Fibroblast of lung (primary cell): Measurements from ENCODE around the gene ANKS3. TPM values are rescaled to one million over a fixed set of nuclear protein-coding genes. Genes with fewer than 3 reads are reported as not detected.
A peak's percentile ranks its signal among the peaks of the same experiment; 100 is the strongest.

Experiments used
- DNase-seq, 2 donors: peaks; one replicate each; pipeline versions ENCODE4 v3.0.0 to v3.0.0-alpha.2; 2010; ENCODE audit warnings: low read depth in 2 of 2
- H2AFZ ChIP-seq: 2 replicates; pipeline ENCODE4 v1.5.1; 2012; ENCODE audit warnings: low read length, control low read depth, inconsistent platforms
- H3K27ac ChIP-seq: 2 replicates; pipeline ENCODE4 v1.5.1; 2011; ENCODE audit warnings: low read length, control low read depth; ENCODE audit not compliant: insufficient read depth
- H3K27me3 ChIP-seq: 2 replicates; pipeline ENCODE4 v1.5.1; 2011; ENCODE audit warnings: mild to moderate bottlenecking, low read length; ENCODE audit not compliant: control insufficient read depth, insufficient read depth
- H3K36me3 ChIP-seq: 2 replicates; pipeline ENCODE4 v1.5.1; 2011; ENCODE audit warnings: low read length; ENCODE audit not compliant: control insufficient read depth, insufficient read depth
- H3K4me1 ChIP-seq: 2 replicates; pipeline ENCODE4 v1.5.1; 2011; ENCODE audit warnings: low read length; ENCODE audit not compliant: control insufficient read depth, insufficient read depth; ENCODE audit errors: extremely low read depth
- H3K4me2 ChIP-seq: 2 replicates; pipeline ENCODE4 v1.5.1; 2011; ENCODE audit warnings: low read length, control low read depth; ENCODE audit not compliant: insufficient read depth; ENCODE audit errors: extremely low read depth
- H3K4me3 ChIP-seq, 4 experiments: fragments of 200-600 bp in 1 of 4; sonication (generic) in 1 of 4; replicated peaks in 1 of 4; 2 replicates each; pipeline ENCODE4 v1.5.1; 2011 to 2016; ENCODE audit warnings: low read length in 4 of 4, low read depth in 3 of 4, mild to moderate bottlenecking in 3 of 4, control low read depth in 2 of 4, inconsistent platforms in 1 of 4, mixed read lengths in 1 of 4; ENCODE audit not compliant: insufficient read depth in 1 of 4; ENCODE audit errors: control extremely low read depth in 1 of 4
- H3K79me2 ChIP-seq: 2 replicates; pipeline ENCODE4 v1.5.1; 2012; ENCODE audit warnings: mild to moderate bottlenecking, low read length, inconsistent platforms; ENCODE audit not compliant: control insufficient read depth, insufficient read depth
- H3K9ac ChIP-seq: 2 replicates; pipeline ENCODE4 v1.5.1; 2011; ENCODE audit warnings: mild to moderate bottlenecking, low read length, control low read depth; ENCODE audit not compliant: insufficient read depth
- H3K9me3 ChIP-seq: 2 replicates; pipeline ENCODE4 v1.5.1; 2012; ENCODE audit warnings: low read depth, low read length; ENCODE audit not compliant: control insufficient read depth, insufficient read depth
- H4K20me1 ChIP-seq: 2 replicates; pipeline ENCODE4 v1.5.1; 2011; ENCODE audit warnings: low read length; ENCODE audit not compliant: control insufficient read depth, insufficient read depth; ENCODE audit errors: extremely low read depth
- EZH2 ChIP-seq: IDR thresholded peaks from 2 replicates; pipeline ENCODE4 v1.5.1; 2012; ENCODE audit warnings: low read length, control low read depth, mild to moderate bottlenecking; ENCODE audit errors: missing control alignments
- polyA plus RNA-seq, 2 donors: library from polyadenylated mRNA; depleted of rRNA in 1 of 2; stranded (reverse) in 1 of 2; unstranded in 1 of 2; fragments of >200 nt; gene quantifications; 2 replicates each; pipeline ENCODE4 v1.2.1, GENCODE V29; 2011 to 2012; ENCODE audit warnings: missing spikeins in 1 of 2
- total RNA-seq: library from RNA; depleted of rRNA; stranded (reverse); fragments of >200 nt; gene quantifications from 2 replicates; pipeline ENCODE4 v1.2.1, GENCODE V29; 2014
- TF ChIP-seq, protein P1 (sequence below), 2 donors: IDR thresholded peaks in 1 of 2; conservative IDR thresholded peaks in 1 of 2; 1 replicate in 1 of 2; 2 replicates in 1 of 2; pipeline ENCODE4 v1.5.1; 2011 to 2012; ENCODE audit warnings: low read length in 2 of 2, control low read depth in 1 of 2, inconsistent platforms in 1 of 2, low read depth in 1 of 2, mild to moderate bottlenecking in 1 of 2

Gene ANKS3
- total and polyA plus RNA-seq, 2 donors (not counting 1 experiment from before 2014, with no cell fraction given) = 11.9 to 26.3 TPM

DNA sequence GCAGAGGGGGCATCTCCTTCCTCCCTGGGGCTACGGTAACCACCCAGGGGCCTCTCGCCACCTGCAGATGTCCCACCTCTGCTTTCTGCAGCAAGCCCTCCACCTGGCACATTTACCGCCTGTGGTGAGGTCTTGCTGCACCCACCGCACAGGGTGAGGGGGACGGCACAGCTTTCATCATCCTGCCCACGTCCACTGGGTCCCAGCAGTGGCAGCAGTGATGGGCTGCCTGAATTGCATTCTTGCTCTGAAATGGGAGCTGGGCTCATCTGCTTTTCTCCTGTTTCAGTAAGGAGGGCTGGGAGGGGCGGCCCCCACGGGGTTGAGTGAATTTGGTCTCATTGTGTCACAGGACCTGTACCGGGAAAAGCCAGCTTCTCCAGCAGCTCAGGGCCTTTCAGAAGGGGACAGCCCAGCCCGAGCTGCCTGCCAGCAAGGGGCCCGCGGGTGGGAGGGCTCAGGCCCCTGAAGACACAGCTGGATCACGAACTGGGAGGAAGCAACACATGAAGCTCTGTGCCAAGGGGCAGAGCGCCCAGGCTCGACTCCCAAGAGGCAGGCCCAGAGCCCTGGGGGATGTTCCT lies 13.0 kb upstream of the ANKS3 start:
- H3K27ac ChIP-seq = no peak overlapping the region
- H3K79me2 ChIP-seq = no peaks in the 10 kb centered on the region
- H4K20me1 ChIP-seq = no peaks in the 10 kb centered on the region
- TF ChIP-seq, protein P1, sequence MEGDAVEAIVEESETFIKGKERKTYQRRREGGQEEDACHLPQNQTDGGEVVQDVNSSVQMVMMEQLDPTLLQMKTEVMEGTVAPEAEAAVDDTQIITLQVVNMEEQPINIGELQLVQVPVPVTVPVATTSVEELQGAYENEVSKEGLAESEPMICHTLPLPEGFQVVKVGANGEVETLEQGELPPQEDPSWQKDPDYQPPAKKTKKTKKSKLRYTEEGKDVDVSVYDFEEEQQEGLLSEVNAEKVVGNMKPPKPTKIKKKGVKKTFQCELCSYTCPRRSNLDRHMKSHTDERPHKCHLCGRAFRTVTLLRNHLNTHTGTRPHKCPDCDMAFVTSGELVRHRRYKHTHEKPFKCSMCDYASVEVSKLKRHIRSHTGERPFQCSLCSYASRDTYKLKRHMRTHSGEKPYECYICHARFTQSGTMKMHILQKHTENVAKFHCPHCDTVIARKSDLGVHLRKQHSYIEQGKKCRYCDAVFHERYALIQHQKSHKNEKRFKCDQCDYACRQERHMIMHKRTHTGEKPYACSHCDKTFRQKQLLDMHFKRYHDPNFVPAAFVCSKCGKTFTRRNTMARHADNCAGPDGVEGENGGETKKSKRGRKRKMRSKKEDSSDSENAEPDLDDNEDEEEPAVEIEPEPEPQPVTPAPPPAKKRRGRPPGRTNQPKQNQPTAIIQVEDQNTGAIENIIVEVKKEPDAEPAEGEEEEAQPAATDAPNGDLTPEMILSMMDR (conservative IDR thresholded peaks at IDR 0.05 in 1 of 2, IDR thresholded peaks at IDR 0.05 in 1 of 2; ENCODE audit: low read depth in 1 of 2, low read length in 2 of 2) = no peak
- TF ChIP-seq EZH2 = no peak
- no peak overlapping the region for H3K4me2 ChIP-seq
- H3K4me3 ChIP-seq = no peak overlapping the region
- peak in 1 of 2 donors; percentile 38 for DNase-seq
- H3K27me3 ChIP-seq = no peaks in the 10 kb centered on the region
- H3K36me3 ChIP-seq = peaks cover 5% of the 10 kb centered on the region
- H3K4me1 ChIP-seq = no peaks in the 10 kb centered on the region
- H2AFZ ChIP-seq = no peak overlapping the region
- no peak overlapping the region for H3K9ac ChIP-seq
- no peaks in the 10 kb centered on the region for H3K9me3 ChIP-seq

DNA sequence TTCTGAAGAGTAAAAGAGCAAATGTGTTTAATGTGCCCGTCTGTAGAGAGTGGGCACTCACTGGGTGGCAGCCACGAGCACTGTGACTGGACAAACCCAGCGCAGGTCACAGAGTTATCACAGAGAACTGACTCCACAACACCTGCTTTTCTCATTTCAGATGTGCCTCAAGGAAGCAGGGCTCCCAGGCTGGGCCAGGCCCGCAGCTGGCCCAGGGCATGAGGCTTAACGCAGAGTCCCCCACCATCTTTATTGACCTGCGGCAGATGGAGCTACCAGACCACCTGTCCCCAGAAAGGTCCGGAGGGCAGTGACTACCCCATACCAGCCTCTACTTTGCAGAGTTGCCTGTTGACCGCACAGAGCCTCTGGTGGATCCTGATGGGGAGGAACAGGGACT lies 12.1 kb upstream of the ANKS3 start:
- Histone ChIP-seq H3K4me3 (no peak overlapping the region), H3K27ac (no peak overlapping the region), H4K20me1 (no peaks in the 10 kb centered on the region), H3K79me2 (no peaks in the 10 kb centered on the region), H3K9me3 (no peaks in the 10 kb centered on the region), H3K36me3 (peaks cover under 1% of the 10 kb centered on the region), H2AFZ (no peak overlapping the region), H3K4me1 (no peaks in the 10 kb centered on the region), H3K9ac (no peak overlapping the region), H3K4me2 (no peak overlapping the region), H3K27me3 (no peaks in the 10 kb centered on the region)
- TF ChIP-seq, protein P1 (conservative IDR thresholded peaks at IDR 0.05 in 1 of 2, IDR thresholded peaks at IDR 0.05 in 1 of 2; ENCODE audit: low read depth in 1 of 2, low read length in 2 of 2) = no peak
- no peak for TF ChIP-seq EZH2
- no peak for DNase-seq

DNA sequence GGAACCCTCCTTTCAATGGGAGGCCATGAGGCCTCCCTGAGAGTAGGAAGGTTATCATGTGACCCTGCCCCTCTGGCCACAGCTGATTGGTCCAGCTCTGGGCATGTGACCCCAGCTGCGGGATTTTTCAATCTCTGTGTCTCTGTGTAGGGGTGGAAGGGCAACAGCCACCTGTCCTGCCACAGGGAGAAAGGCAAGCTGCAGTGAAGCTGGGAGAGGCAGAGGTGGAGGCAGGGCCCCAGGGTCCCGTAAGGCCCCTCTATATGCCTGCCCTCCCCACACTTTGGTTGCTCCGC lies 11.2 kb upstream of the ANKS3 start:
- TF ChIP-seq EZH2 = no peak
- TF ChIP-seq, protein P1 (conservative IDR thresholded peaks at IDR 0.05 in 1 of 2, IDR thresholded peaks at IDR 0.05 in 1 of 2; ENCODE audit: low read depth in 1 of 2, low read length in 2 of 2) = no peak
- Histone ChIP-seq H3K27ac (no peak overlapping the region), H4K20me1 (no peaks in the 10 kb centered on the region), H3K4me3 (no peak overlapping the region), H2AFZ (no peak overlapping the region), H3K27me3 (no peaks in the 10 kb centered on the region), H3K9me3 (no peaks in the 10 kb centered on the region), H3K36me3 (no peaks in the 10 kb centered on the region), H3K4me2 (no peak overlapping the region), H3K79me2 (no peaks in the 10 kb centered on the region), H3K9ac (no peak overlapping the region), H3K4me1 (no peaks in the 10 kb centered on the region)
- no peak for DNase-seq
